ENCODE measurements around the gene TFCP2.

TFCP2 gene

GRCh38 chr12:51067229-51067628 is 105.7 kb downstream of the TFCP2 start:
- intact Hi-C loops (cut with DNase I): no loop called here
- DNase-seq: no peak

- intact Hi-C loops (cut with DNase I): no loop called here
Measured at GRCh38 chr12:51065530-51065929, 107.4 kb downstream of the TFCP2 start.

GRCh38 chr12:51062631-51063397 is 110.1 kb downstream of the TFCP2 start:
- intact Hi-C loops (cut with DNase I): no loop called here
- no peak for DNase-seq

More at GRCh38 chr12:51065530-51065929, 107.4 kb downstream of the TFCP2 start:
- no peak for DNase-seq

- DNase-seq: no peak
- intact Hi-C loops (cut with DNase I): no loop called here
Measured at GRCh38 chr12:51059086-51059485, 113.8 kb downstream of the TFCP2 start.

- intact Hi-C loops (cut with DNase I): no loop called here
- no peak for DNase-seq
Measured at GRCh38 chr12:51056242-51056641, 116.7 kb downstream of the TFCP2 start.

- no peak for DNase-seq
- intact Hi-C loops (cut with DNase I): no loop called here
Measured at GRCh38 chr12:51055060-51055459, 117.9 kb downstream of the TFCP2 start.

- no peak for DNase-seq
Measured at GRCh38 chr12:51051787-51052186, 121.1 kb downstream of the TFCP2 start.

GRCh38 chr12:51049525-51049924 is 123.4 kb downstream of the TFCP2 start:
- intact Hi-C loops (cut with DNase I): loop anchor here (2.0 to 10.0 kb wide), 2 partner anchors 33 to 295 kb away; partner anchors contain the start of genes CELA1 and CSRNP2
- no peak for DNase-seq

More at GRCh38 chr12:51051787-51052186, 121.1 kb downstream of the TFCP2 start:
- intact Hi-C loops (cut with DNase I): no loop called here

GRCh38 chr12:51048661-51049251 is 124.2 kb downstream of the TFCP2 start:
- intact Hi-C loops (cut with DNase I): loop anchor here (2.0 to 10.0 kb wide), 2 partner anchors 34 to 296 kb away; partner anchors contain the start of genes CELA1 and CSRNP2
- peak in 2 of 42 donors; percentile 19 to 38 for DNase-seq

GRCh38 chr12:51047655-51048540 is 125.0 kb downstream of the TFCP2 start, which contains the start of gene LETMD1:
LETMD1 (plus strand) TSS chr12:51048327; CDS start chr12:51048357, 30 bp downstream.
- DNase-seq: peak; percentile 90 to 98 (median 96)
- intact Hi-C loops (cut with DNase I): loop anchor here (2.0 to 10.0 kb wide), 2 partner anchors 35 to 297 kb away; partner anchors contain the start of genes CELA1 and CSRNP2

Measured in head of caudate nucleus (tissue), 42 donors.